Embryonic facial prominence (tissue), 1 donor: ENCODE measurements around the gene AUTS2.

Experiments
- DNase-seq: peaks from one replicate; pipeline ENCODE4 v3.0.0-alpha.2; 2016; ENCODE audit errors: extremely low spot score

The AUTS2 gene

DNA sequence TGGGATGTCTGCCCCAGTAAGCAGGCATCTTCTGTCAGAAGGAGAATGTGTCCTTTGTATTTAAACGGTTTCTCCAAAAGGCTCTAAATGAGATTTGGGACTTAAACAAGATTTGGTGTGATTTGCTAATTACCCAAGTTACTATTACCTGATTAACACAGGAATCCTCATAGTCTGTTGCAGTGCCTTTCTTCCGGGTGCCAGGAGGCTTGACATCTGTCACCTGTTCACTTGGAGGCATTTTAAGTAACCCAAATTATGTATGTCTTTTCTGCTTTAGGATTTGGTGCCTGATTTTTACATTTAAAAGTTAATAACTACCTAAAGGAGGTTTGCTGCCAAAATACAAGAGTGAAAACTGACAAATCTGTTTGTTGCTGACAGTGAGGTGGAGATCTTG lies 945.7 kb downstream of the AUTS2 start:
- DNase-seq: no peak

- no peak for DNase-seq
These were observed 946.9 kb downstream of the AUTS2 start for GRCh38 chr7:70545214-70545613.

- DNase-seq: no peak
These were observed 953.9 kb downstream of the AUTS2 start for GRCh38 chr7:70552141-70552540.

- no peak for DNase-seq
These were observed 955.1 kb downstream of the AUTS2 start for GRCh38 chr7:70553364-70553763.

- DNase-seq: no peak
These were observed 956.4 kb downstream of the AUTS2 start for GRCh38 chr7:70554646-70555045.

GRCh38 chr7:70556761-70557160 lies 958.5 kb downstream of the AUTS2 start:
- no peak for DNase-seq

- no peak for DNase-seq
These were observed 959.1 kb downstream of the AUTS2 start for GRCh38 chr7:70557338-70557737.

- DNase-seq: no peak
These were observed 961.5 kb downstream of the AUTS2 start for GRCh38 chr7:70559815-70560214.

DNA sequence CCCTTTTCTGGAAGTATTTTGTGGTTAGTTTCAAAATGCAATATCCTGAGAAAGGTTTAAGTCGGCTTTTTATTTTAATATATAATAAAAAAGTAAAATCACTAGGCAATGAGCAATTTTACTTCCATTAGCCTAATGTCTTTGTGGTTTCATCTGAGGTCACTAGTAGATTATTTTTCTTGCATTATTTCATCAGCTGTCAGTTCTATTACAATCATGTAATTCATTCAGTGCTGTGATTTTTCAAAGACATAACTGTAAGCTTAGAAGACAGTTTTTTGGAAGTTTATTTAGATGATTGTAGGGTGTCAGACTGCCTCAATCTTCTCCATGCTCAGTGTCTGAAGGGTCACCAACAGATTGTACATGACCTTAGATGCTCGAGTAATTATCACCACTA lies 965.7 kb downstream of the AUTS2 start:
- DNase-seq: no peak

DNA sequence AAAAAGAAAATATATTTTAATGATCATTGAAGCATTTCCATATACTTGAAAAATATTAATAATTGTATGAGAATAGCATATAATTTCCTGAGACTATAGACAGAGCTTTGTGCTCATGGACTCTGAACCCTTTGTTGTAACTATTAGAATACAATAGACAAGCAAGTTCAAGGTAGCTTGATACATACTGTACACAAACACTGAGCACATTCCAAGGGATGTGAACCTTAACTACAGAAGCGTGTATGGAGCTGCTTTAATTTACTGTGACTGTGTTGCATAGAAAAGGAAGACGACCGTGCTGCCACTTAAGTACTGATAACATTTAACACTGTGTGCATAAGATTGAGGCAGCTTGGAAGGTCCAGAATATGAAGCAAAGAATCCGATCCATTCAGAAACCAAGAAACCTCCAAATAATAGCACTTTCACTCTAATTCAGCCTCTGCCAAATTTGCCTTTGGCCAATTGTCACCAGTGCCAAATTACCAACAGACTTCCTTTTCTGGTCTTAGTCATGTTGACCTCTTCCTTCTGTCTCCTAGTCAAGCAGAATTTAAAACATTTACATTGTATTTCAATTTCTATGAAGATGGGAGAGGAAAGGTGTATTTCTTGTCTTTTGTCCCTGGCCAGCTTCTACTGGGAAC lies 967.6 kb downstream of the AUTS2 start:
- no peak for DNase-seq

DNA sequence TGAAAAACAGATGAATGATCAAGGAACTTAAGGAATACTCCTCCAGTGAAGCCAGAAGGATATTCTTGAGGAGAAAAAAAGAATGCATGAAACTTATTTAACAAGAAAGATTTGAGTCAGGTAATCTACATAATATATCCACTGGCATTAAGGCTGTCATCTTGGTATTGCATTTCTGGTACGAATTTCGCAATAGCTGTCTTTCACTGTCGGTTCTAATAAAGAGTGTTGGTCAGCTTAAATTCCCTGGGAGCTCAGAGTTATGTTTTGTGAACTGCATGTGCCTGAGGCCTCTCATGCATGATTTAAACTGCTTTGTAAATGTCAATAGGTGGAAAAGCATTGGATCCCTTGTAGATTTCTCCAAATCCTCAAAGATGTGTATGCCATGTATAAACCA lies 968.4 kb downstream of the AUTS2 start:
- no peak for DNase-seq

GRCh38 chr7:70568674-70569334 lies 970.5 kb downstream of the AUTS2 start:
- DNase-seq: no peak

DNA sequence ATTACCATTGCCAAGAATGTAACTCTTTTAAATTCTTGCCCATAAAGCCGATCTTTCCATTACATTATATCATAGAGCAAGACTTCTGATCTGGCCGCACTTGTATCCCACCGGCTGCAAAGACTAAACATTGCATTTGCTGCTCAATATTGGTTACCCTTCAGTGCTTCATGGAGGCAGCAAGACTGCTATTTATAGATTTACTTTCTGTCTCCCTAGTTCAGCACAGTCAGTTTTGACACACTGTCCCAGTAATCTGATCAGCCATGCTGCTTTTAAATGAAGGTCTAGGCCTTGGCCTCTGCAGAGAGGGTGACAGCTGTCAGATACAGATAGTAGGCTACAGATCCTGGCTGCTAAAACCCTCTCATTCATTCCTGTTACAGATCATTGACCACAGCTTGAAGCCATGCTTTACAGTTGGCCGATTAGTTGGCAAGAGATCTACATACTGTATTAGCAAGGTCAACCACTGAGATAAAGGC lies 971.1 kb downstream of the AUTS2 start:
- no peak for DNase-seq

DNA sequence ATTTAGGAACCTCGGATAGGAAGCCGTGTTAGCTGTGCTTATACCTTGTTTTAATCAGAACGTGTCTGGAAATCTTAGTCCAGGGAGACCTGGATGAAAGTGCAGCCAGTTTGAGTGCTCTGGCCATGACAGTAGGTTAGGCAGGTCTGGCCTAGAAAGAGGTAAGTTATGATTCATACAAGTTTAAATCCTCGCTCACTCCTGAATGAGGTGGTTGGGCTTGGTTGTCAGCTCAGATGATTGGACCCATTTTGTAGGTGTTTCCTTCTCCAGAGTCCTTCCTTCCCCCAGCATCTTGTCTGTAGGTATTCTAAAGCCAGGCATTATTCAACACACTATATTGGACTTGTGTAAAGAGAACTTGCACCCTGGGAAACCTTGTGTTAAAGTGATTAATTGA lies 971.8 kb downstream of the AUTS2 start:
- DNase-seq: no peak

DNA sequence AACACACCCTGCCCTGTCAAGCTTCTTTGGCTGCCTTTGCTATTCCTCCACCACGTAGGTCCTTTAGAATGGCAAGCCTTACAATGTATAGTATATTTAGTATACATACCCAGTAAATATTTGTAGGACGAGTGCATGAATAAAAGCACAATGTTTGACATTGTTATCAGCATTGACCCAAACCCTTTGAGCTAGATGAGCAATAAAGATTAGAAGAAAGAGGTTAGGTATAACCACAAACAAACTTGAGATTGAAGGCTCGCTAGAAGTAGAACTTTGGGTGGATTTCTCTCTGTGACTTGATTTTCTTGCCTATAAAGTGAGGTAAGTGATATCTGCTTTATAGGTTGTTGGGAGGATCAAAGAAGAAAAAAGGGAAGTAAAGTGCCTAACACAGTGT lies 972.7 kb downstream of the AUTS2 start:
- no peak for DNase-seq

GRCh38 chr7:70571403-70571934 lies 973.2 kb downstream of the AUTS2 start:
- DNase-seq: no peak

GRCh38 chr7:70571961-70572360 lies 973.7 kb downstream of the AUTS2 start:
- DNase-seq: no peak

GRCh38 chr7:70572571-70572970 lies 974.3 kb downstream of the AUTS2 start:
- DNase-seq: no peak

DNA sequence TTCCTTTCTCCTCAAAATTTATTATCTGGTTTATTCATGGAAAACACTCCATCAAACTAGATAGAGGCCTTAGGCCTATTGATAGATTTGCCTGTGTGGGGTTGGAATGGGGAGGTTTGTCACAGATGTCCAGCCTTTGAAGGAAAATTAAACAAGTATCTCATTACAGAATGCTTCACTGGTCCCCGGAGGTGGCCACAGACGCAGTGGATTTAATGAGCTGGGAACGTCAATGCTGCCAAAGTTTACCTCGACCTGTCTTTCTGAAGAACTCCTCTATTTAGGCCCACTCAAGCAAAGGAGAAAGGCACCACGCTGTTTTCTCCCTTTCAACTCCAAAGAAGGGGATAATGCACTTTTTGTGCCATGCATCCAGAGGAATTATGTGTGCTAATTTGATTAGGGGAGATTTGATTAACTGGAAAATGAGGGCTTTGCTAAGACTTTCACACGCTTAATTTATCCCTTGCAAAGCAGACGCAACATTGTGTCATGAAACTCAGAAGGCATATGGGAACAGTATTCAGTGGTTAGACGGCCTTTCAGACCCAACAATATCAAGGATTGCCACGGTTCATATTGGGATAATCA lies 974.9 kb downstream of the AUTS2 start:
- no peak for DNase-seq

DNA sequence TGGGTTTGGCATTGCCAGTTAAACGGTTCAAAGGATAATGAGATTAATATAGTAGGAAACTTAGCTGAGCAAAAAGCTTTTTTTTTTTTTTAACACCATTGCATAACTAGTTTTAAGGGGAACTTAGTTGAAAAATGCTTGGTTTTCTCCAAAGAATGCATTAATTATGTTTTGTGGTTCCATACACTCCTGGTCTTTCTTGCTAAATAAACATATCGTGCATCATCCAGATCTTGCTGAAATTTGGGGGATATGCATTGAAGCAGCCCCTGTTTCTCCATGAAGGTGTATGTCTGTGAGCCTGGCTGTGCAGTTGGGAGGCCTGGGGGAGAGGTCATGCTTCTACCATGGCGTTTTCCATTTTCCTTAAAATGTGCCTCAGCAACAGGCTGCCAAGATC lies 975.4 kb downstream of the AUTS2 start:
- DNase-seq: no peak

- no peak for DNase-seq
These were observed 976.1 kb downstream of the AUTS2 start for GRCh38 chr7:70574314-70574834.

- no peak for DNase-seq
These were observed 976.9 kb downstream of the AUTS2 start for GRCh38 chr7:70574970-70575799.
